A673 (cell line): Measurements from ENCODE around the gene DUS2. TPM values are rescaled to one million over a fixed set of nuclear protein-coding genes. Genes with fewer than 3 reads are reported as not detected.

ENCODE experiments used
- BruUV-seq: library from RNA; stranded (reverse); fragments of 400-500 nt; replicated peaks from 2 replicates; lab custom pipeline; 2021; lab: Mats Ljungman, UMichigan
- CTCF ChIA-PET: fragments of 300-600 bp; sonication (Branson Sonifier 250); formaldehyde crosslinking; loops from one replicate; lab custom pipeline; 2022; ENCODE audit warnings: antibody characterized with exemption; lab: Charles Lee
- POLR2A ChIA-PET: fragments of 300-600 bp; sonication (Branson Sonifier 250); formaldehyde crosslinking; loops from one replicate; lab custom pipeline; 2022; ENCODE audit warnings: antibody characterized with exemption; ENCODE audit not compliant: low non-redundant PET; lab: Charles Lee
- DNase-seq: peaks from one replicate; pipeline ENCODE4 v3.0.0-alpha.2; 2015; ENCODE audit warnings: low spot score
- H3K27ac ChIP-seq: fragments of 200-600 bp; sonication (generic); 2 replicates; pipeline ENCODE4 v1.5.1; 2016; ENCODE audit warnings: mixed run types, low read depth, mild to moderate bottlenecking, mixed read lengths, antibody characterized with exemption, low read length; ENCODE audit not compliant: poor library complexity, severe bottlenecking
- H3K27me3 ChIP-seq: fragments of 200-600 bp; sonication (generic); replicated peaks from 2 replicates; pipeline ENCODE4 v1.6.1; 2017; ENCODE audit warnings: mixed run types, low read depth, mild to moderate bottlenecking, mixed read lengths, antibody characterized with exemption, low read length; ENCODE audit not compliant: insufficient read depth, poor library complexity
- H3K36me3 ChIP-seq: fragments of 200-600 bp; sonication (generic); 2 replicates; pipeline ENCODE4 v1.6.1; 2016; ENCODE audit warnings: mixed run types, mild to moderate bottlenecking, mixed read lengths, antibody characterized with exemption, low read length; ENCODE audit not compliant: insufficient read depth, poor library complexity, severe bottlenecking
- H3K4me1 ChIP-seq: fragments of 200-600 bp; sonication (generic); 2 replicates; pipeline ENCODE4 v1.6.1; 2017; ENCODE audit warnings: mixed run types, mild to moderate bottlenecking, mixed read lengths, antibody characterized with exemption, low read length; ENCODE audit not compliant: insufficient read depth, poor library complexity, severe bottlenecking
- H3K4me3 ChIP-seq: fragments of 200-600 bp; sonication (generic); 2 replicates; pipeline ENCODE4 v1.5.1; 2016; ENCODE audit warnings: low read depth, mixed run types, mild to moderate bottlenecking, mixed read lengths, low read length; ENCODE audit not compliant: poor library complexity, severe bottlenecking
- H3K9me3 ChIP-seq: fragments of 200-600 bp; sonication (generic); 2 replicates; pipeline ENCODE4 v1.6.1; 2016; ENCODE audit warnings: mixed run types, low read depth, mild to moderate bottlenecking, mixed read lengths, antibody characterized with exemption, low read length; ENCODE audit not compliant: poor library complexity, severe bottlenecking
- CTCF ChIP-seq: fragments of 300-800, 200-600 bp; sonication (generic); conservative IDR thresholded peaks from 2 replicates; pipeline ENCODE4 v1.5.1; 2017; ENCODE audit warnings: low read depth, mild to moderate bottlenecking, antibody characterized with exemption, low read length, moderate library complexity, mixed read lengths
- EZH2 ChIP-seq: fragments of 200-600 bp; sonication (generic); IDR thresholded peaks from 2 replicates; pipeline ENCODE4 v1.6.1; 2017; ENCODE audit warnings: borderline replicate concordance, low read depth, mild to moderate bottlenecking, mixed read lengths, antibody characterized with exemption, low read length; ENCODE audit not compliant: poor library complexity, severe bottlenecking
- intact Hi-C: fragments of 100-400 bp; cut with micrococcal nuclease; formaldehyde crosslinking; loops from one replicate; pipeline ENCODE4 v1.10.0; 2022; ENCODE audit not compliant: unreplicated experiment
- total RNA-seq: library from RNA; stranded (reverse); gene quantifications from 2 replicates; pipeline ENCODE4 v1.2.3, GENCODE V29; 2021

DUS2 gene
- total RNA-seq, 1 experiment from 2014 or later = 19.7 TPM

- Histone ChIP-seq H3K27ac (no peak overlapping the region), H3K27me3 (no peaks in the 10 kb centered on the region), H3K9me3 (no peaks in the 10 kb centered on the region), H3K4me3 (no peak overlapping the region), H3K36me3 (no peaks in the 10 kb centered on the region), H3K4me1 (peaks cover 26% of the 10 kb centered on the region)
- CTCF ChIA-PET = interaction anchor here (0.7 to 1.7 kb wide), 4 partner anchors 9 to 282 kb away, joined by 3 to 11 read pairs (median 4); partner anchors contain the start of gene NFATC3
- POLR2A ChIA-PET = interaction anchor here (0.5 kb wide), 1 partner anchor 1329 kb away, joined by 4 read pairs; no protein-coding TSS in a partner anchor
- intact Hi-C loops = loop anchor here (5.0 to 10.0 kb wide), 2 partner anchors 133 to 231 kb away; no protein-coding TSS in a partner anchor
- DNase-seq = peak; percentile 42
- no TSS peak for BruUV-seq
- TF ChIP-seq EZH2 = no peak
- peak; percentile 62 for TF ChIP-seq CTCF
Observed at GRCh38 chr16:68093816-68094613, 70.9 kb downstream of the DUS2 start.

GRCh38 chr16:68094614-68094934, 71.5 kb downstream of the DUS2 start:
- H3K4me1 ChIP-seq = peaks cover 26% of the 10 kb centered on the region
- POLR2A ChIA-PET = interaction anchor here (0.5 kb wide), 1 partner anchor 1328 kb away, joined by 4 read pairs; no protein-coding TSS in a partner anchor
- TF ChIP-seq CTCF (no peak; the same call in 1 of the 2 replicates), EZH2 (no peak)
- no peaks in the 10 kb centered on the region for H3K27me3 ChIP-seq
- no peak overlapping the region for H3K4me3 ChIP-seq
- H3K36me3 ChIP-seq = no peaks in the 10 kb centered on the region
- CTCF ChIA-PET = interaction anchor here (1.7 kb wide), 1 partner anchor 9 kb away, joined by 11 read pairs; the partner anchor contains the start of gene NFATC3
- H3K27ac ChIP-seq = no peak overlapping the region
- DNase-seq = no peak
- no peaks in the 10 kb centered on the region for H3K9me3 ChIP-seq
- intact Hi-C loops = loop anchor here (5.0 to 10.0 kb wide), 2 partner anchors 133 to 230 kb away; no protein-coding TSS in a partner anchor
- no TSS peak for BruUV-seq

- Histone ChIP-seq H3K9me3 (no peaks in the 10 kb centered on the region), H3K4me3 (no peak overlapping the region), H3K27me3 (no peaks in the 10 kb centered on the region), H3K36me3 (no peaks in the 10 kb centered on the region), H3K4me1 (peaks cover 9% of the 10 kb centered on the region), H3K27ac (no peak overlapping the region)
- CTCF ChIA-PET = no interaction called here
- TF ChIP-seq EZH2 (no peak), CTCF (no peak)
- BruUV-seq = no TSS peak
- no peak for DNase-seq
- intact Hi-C loops = loop anchor here (10.0 kb wide), 1 partner anchor 228 kb away; no protein-coding TSS in a partner anchor
- POLR2A ChIA-PET = no interaction called here
Observed at GRCh38 chr16:68096491-68096890, 73.4 kb downstream of the DUS2 start.
